Measurements from ENCODE around the gene HOXA3.

DNA sequence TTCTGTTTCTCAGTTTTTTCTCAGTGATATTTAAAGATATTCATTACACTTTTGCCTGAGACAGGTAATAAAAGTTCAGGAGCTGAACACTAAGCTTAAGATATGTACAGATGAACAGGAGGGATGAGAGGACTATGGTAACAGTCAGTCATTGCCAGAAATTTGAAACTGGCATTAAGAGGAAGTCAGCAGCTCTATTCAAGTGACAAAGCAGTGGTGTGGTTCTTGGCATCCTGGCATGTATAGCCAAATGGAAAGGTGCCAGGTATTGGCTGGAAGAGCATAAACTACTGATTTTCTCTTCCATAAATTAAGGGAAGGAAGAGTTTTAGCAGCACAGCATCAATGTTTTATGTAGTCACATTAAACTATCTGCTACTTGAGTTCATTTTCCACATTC, 79.3 kb downstream of the HOXA3 start:
- TF ChIP-seq, protein P1, sequence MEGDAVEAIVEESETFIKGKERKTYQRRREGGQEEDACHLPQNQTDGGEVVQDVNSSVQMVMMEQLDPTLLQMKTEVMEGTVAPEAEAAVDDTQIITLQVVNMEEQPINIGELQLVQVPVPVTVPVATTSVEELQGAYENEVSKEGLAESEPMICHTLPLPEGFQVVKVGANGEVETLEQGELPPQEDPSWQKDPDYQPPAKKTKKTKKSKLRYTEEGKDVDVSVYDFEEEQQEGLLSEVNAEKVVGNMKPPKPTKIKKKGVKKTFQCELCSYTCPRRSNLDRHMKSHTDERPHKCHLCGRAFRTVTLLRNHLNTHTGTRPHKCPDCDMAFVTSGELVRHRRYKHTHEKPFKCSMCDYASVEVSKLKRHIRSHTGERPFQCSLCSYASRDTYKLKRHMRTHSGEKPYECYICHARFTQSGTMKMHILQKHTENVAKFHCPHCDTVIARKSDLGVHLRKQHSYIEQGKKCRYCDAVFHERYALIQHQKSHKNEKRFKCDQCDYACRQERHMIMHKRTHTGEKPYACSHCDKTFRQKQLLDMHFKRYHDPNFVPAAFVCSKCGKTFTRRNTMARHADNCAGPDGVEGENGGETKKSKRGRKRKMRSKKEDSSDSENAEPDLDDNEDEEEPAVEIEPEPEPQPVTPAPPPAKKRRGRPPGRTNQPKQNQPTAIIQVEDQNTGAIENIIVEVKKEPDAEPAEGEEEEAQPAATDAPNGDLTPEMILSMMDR (conservative IDR thresholded peaks at IDR 0.05), result no peak
- TF ChIP-seq ZFX (IDR thresholded peaks at IDR 0.05), result no peak
